ENCODE data around the gene PPP2R5D. TPM values are rescaled to one million over a fixed set of nuclear protein-coding genes. Genes with fewer than 3 reads are reported as not detected.

The PPP2R5D gene
- total and polyA plus RNA-seq, 2 of the 8 experiments (the other 6 are each of a cell fraction or from before 2014, with no cell fraction given): 52.1 to 55.7 TPM

DNA sequence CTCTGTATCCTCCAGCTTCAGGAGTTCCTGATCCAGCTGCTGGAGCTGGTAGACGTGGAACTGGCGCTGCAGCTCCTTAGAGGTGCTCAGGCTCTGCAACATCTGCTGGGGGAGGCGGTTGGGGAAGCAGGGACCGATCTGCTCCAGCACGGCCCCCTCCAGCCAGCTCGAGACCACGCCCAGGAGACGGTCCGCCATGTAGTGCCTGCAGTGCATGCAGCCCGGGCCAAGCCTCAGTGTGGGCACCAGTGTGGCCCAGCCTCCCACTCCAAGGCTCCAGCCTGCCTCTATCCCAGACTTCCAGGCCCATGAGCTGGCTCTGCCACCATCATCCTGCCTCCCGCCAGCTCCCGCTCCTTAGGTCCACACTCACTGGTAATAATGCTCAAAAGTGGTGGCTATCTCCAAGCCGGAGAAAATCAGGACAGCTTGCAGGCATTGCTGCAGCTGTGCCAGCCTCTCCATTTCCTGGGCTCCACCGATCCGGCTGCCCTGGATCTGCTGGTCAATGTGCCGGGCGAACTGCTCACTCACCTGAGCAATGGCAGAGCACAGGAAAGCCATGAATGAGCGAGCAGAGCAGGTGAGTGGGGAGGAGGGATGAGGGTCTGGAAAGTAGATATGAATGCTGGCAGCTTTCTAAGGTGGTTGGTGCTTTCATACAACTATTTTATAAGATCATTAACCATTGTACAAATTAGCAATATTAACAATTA, 56.3 kb downstream of the PPP2R5D start:
- ChIA-PET POLR2A (ENCODE audit: partially characterized antibody) (interaction anchor here (0.7 to 29.7 kb wide), 7 partner anchors 8 to 83 kb away, joined by 3 to 584 read pairs (median 5); partner anchors contain the start of genes KLC4, KLHDC3, MEA1 and MRPL2), CTCF (ENCODE audit: partially characterized antibody) (interaction anchor here (0.8 to 1.4 kb wide), 4 partner anchors 9 to 103 kb away, joined by 3 to 6 read pairs (median 4); no protein-coding TSS in a partner anchor)
- Histone ChIP-seq H4K8ac (ENCODE audit: extremely low read depth, insufficient read depth, low read length) (no peak overlapping the region), H3K27me3 (replicated peaks in 1 of 4; ENCODE audit: control insufficient read depth in 3 of 4, extremely low read depth in 1 of 4, insufficient read depth in 3 of 4, low read length in 3 of 4) (no peaks in the 10 kb centered on the region), H3K27ac (ENCODE audit: low read depth, low read length) (no peak overlapping the region), H4K5ac (ENCODE audit: insufficient read length, low read depth, low read length) (no peak overlapping the region), H3K23me2 (ENCODE audit: low read depth, low read length) (no peaks in the 10 kb centered on the region; the same call in 1 of the 2 replicates), H3K4me1 (replicated peaks in 1 of 4; ENCODE audit: control insufficient read depth in 3 of 4, insufficient read depth in 4 of 4, low read length in 3 of 4) (no peaks in the 10 kb centered on the region; a peak in 1 of 7 replicates), H3K4ac (replicated peaks; ENCODE audit: insufficient read length, low read depth, low read length) (no peak overlapping the region), H2BK12ac (ENCODE audit: low read depth, low read length) (no peak overlapping the region), H2BK120ac (replicated peaks; ENCODE audit: low read depth, low read length) (no peak overlapping the region), H2BK15ac (ENCODE audit: low read length) (no peak overlapping the region), H4K20me1 (replicated peaks in 1 of 2; ENCODE audit: control insufficient read depth in 1 of 2, insufficient read depth in 2 of 2, low read length in 2 of 2) (peaks cover 2 to 13% of the 10 kb centered on the region in 2 experiments), H3K18ac (ENCODE audit: extremely low read depth, low read length) (no peak overlapping the region), H3K9me3 (ENCODE audit: insufficient read depth in 2 of 2, low read depth in 1 of 2, low read length in 1 of 2) (no peaks in the 10 kb centered on the region), H3K36me3 (ENCODE audit: control insufficient read depth in 2 of 4, insufficient read depth in 4 of 4, low read length in 3 of 4) (peaks cover 0 to 19% (median 11%) of the 10 kb centered on the region in 4 experiments; a peak in 4 of 8 replicates), H3K14ac (ENCODE audit: insufficient read length) (no peak overlapping the region), H3K9ac (replicated peaks in 1 of 4; ENCODE audit: extremely low read depth in 1 of 4, low read depth in 3 of 4, low read length in 3 of 4) (no peak overlapping the region), H3K79me2 (ENCODE audit: control insufficient read depth in 1 of 2, insufficient read depth in 2 of 2, low read length in 2 of 2) (no peaks in the 10 kb centered on the region), H3K23ac (ENCODE audit: insufficient read length) (no peak overlapping the region), H2AK5ac (ENCODE audit: low read depth, low read length) (no peak overlapping the region), H3K56ac (replicated peaks; ENCODE audit: insufficient read length, low read depth, low read length) (no peak overlapping the region), H3K4me3 (ENCODE audit: extremely low read depth in 1 of 4, insufficient read depth in 2 of 4, low read depth in 3 of 4, low read length in 4 of 4) (no peak overlapping the region), H3K79me1 (ENCODE audit: low read depth, low read length) (no peaks in the 10 kb centered on the region), H2BK5ac (ENCODE audit: low read depth, low read length) (no peak overlapping the region), H4K91ac (replicated peaks; ENCODE audit: insufficient read length, low read length) (no peak overlapping the region), H2AFZ (ENCODE audit: low read length) (no peak overlapping the region), H3K4me2 (ENCODE audit: insufficient read depth in 1 of 2, low read depth in 2 of 2, low read length in 2 of 2) (no peak overlapping the region), H2BK20ac (ENCODE audit: low read length) (no peak overlapping the region)
- no peak for DNase-seq (ENCODE audit: low read depth in 1 of 2, low spot score in 2 of 2)
- no peak for FAIRE-seq
- TF ChIP-seq POU5F1 (IDR thresholded peaks at IDR 0.05; ENCODE audit: low read depth, low read length): no peak
- TF ChIP-seq BRCA1 (IDR thresholded peaks at IDR 0.05; ENCODE audit: low read depth, low read length): no peak
- TF ChIP-seq CEBPB (IDR thresholded peaks at IDR 0.05; ENCODE audit: low read depth, low read length): no peak
- no peak for TF ChIP-seq POLR2AphosphoS5 (IDR thresholded peaks at IDR 0.05; ENCODE audit: low read depth, low read length)
- no peak for TF ChIP-seq SP4 (IDR thresholded peaks at IDR 0.05; ENCODE audit: low read length)
- TF ChIP-seq, protein P1, sequence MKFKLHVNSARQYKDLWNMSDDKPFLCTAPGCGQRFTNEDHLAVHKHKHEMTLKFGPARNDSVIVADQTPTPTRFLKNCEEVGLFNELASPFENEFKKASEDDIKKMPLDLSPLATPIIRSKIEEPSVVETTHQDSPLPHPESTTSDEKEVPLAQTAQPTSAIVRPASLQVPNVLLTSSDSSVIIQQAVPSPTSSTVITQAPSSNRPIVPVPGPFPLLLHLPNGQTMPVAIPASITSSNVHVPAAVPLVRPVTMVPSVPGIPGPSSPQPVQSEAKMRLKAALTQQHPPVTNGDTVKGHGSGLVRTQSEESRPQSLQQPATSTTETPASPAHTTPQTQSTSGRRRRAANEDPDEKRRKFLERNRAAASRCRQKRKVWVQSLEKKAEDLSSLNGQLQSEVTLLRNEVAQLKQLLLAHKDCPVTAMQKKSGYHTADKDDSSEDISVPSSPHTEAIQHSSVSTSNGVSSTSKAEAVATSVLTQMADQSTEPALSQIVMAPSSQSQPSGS (IDR thresholded peaks at IDR 0.05; ENCODE audit: low read length): no peak
- no peak for TF ChIP-seq HDAC6 (IDR thresholded peaks at IDR 0.05; ENCODE audit: low read depth, low read length)
- TF ChIP-seq ASH2L (IDR thresholded peaks at IDR 0.05; ENCODE audit: low read length): no peak
- TF ChIP-seq, protein P2, sequence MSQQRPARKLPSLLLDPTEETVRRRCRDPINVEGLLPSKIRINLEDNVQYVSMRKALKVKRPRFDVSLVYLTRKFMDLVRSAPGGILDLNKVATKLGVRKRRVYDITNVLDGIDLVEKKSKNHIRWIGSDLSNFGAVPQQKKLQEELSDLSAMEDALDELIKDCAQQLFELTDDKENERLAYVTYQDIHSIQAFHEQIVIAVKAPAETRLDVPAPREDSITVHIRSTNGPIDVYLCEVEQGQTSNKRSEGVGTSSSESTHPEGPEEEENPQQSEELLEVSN (IDR thresholded peaks at IDR 0.05): no peak
- WGBS, 2 experiments (ENCODE audit: extremely low coverage in 1 of 2, insufficient coverage in 1 of 2, insufficient read length in 1 of 2, insufficient replicate concordance in 2 of 2, low coverage in 1 of 2, low lambda C conversion rate in 2 of 2, missing lambda C conversion rate in 1 of 2): 93% methylated on average over 18 of the region's 18 CpGs; no CpG with 5 or more reads in 1 of the 2 experiments

Data from H1 (cell line).